Measurements from ENCODE around the gene GRM4. TPM values are rescaled to one million over a fixed set of nuclear protein-coding genes. Genes with fewer than 3 reads are reported as not detected.

GRM4 gene
- total RNA-seq, 2 donors from 2014 or later: not detected

GRCh38 chr6:34030831-34031624, 114.9 kb downstream of the GRM4 start:
- Histone ChIP-seq H3K27me3 (replicated peaks; ENCODE audit: insufficient read depth) (no peaks in the 10 kb centered on the region), H3K36me3 (no peaks in the 10 kb centered on the region), H3K4me1 (ENCODE audit: control insufficient read depth in 1 of 2, low read depth in 2 of 2) (no peaks in the 10 kb centered on the region), H3K4me3 (no peak overlapping the region), H3K27ac (no peak overlapping the region), H3K9me3 (no peaks in the 10 kb centered on the region)
- TF ChIP-seq, protein P1, sequence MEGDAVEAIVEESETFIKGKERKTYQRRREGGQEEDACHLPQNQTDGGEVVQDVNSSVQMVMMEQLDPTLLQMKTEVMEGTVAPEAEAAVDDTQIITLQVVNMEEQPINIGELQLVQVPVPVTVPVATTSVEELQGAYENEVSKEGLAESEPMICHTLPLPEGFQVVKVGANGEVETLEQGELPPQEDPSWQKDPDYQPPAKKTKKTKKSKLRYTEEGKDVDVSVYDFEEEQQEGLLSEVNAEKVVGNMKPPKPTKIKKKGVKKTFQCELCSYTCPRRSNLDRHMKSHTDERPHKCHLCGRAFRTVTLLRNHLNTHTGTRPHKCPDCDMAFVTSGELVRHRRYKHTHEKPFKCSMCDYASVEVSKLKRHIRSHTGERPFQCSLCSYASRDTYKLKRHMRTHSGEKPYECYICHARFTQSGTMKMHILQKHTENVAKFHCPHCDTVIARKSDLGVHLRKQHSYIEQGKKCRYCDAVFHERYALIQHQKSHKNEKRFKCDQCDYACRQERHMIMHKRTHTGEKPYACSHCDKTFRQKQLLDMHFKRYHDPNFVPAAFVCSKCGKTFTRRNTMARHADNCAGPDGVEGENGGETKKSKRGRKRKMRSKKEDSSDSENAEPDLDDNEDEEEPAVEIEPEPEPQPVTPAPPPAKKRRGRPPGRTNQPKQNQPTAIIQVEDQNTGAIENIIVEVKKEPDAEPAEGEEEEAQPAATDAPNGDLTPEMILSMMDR (IDR thresholded peaks at IDR 0.05): no peak
- ATAC-seq (ENCODE audit: insufficient number of reproducible peaks, low FRiP score, low read depth) (no peak), DNase-seq (ENCODE audit: low spot score) (no peak)

DNA sequence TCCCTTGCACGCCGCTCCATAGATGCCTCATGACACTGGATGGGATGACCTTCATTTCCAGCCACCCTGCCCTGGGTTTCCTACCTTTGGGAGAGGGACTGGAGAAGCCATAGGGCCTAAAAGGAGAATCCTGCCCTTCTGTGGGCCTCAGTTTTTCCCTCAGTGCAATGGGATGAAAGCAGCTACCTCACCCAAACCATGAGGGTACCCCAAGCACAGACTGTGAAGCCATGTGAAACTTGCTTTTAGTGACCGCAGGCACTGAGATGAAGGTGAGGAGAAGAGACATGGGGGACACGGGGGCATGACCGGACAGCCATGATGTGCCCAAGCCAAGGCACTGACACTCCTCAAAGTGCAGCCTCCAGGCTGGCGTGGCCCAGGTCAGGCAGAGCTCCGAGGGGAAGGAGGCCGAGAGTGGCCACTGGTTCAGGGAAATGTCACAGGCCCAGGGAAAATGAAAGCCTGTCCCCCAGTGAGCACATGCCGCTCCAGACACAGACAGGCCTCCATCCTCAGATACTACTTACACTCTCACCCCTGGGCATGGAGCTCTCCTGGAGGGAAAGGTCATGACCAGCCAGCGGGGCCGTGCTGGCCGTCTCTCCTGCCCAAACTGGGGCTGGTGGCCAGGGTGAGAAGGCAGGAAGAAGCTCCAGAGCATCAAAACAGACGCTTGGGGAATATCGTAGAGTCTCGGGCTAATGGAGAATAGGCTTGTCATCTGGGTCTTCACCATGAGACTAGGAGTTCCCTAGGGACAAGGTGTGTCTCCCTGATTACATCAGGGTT, 116.2 kb downstream of the GRM4 start:
- no peak overlapping the region for H3K27ac ChIP-seq
- DNase-seq (ENCODE audit: low spot score) (no peak), ATAC-seq (ENCODE audit: insufficient number of reproducible peaks, low FRiP score, low read depth) (no peak)
- H3K4me1 ChIP-seq (ENCODE audit: control insufficient read depth in 1 of 2, low read depth in 2 of 2): no peaks in the 10 kb centered on the region
- H3K27me3 ChIP-seq (replicated peaks; ENCODE audit: insufficient read depth): no peaks in the 10 kb centered on the region
- TF ChIP-seq, protein P1 (IDR thresholded peaks at IDR 0.05): no peak
- H3K9me3 ChIP-seq: no peaks in the 10 kb centered on the region
- H3K4me3 ChIP-seq: no peak overlapping the region
- no peaks in the 10 kb centered on the region for H3K36me3 ChIP-seq

DNA sequence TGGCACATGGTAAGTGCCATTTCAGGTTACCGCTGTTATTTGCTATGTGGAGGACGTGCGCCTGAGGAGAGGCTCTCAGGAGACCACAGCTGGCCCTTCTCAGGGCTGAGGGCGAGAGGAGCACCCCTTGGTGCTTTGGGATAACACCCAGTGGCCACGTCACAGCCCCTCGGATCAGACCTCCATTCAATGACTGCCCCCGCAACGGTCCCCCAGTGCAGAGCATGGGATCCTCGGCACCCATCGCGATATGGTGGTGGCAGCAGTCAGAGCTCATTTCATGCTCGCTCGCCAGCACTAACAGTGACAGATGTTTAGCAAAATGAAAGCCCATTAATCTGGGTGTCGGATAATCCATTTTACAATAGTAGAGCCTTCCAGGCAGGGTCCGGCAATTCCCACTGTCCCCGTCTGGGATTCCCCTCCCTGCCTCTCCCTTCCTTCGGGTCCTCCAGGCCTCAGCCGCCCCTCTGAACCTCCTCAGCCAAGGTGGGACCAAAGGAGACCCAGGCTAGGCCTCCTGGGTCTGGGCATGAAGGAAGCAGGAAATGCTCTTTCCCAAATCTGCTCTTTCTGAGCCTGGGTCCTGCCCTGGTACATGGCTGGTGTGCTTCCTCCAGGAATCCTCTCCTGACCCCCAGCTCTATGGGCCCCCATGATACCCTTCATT, 117.1 kb downstream of the GRM4 start:
- no peak for ATAC-seq (ENCODE audit: insufficient number of reproducible peaks, low FRiP score, low read depth)
- TF ChIP-seq, protein P1 (IDR thresholded peaks at IDR 0.05): no peak
- no peak for DNase-seq (ENCODE audit: low spot score)
- Histone ChIP-seq H3K36me3 (no peaks in the 10 kb centered on the region), H3K4me3 (no peak overlapping the region), H3K27me3 (replicated peaks; ENCODE audit: insufficient read depth) (no peaks in the 10 kb centered on the region), H3K4me1 (ENCODE audit: control insufficient read depth in 1 of 2, low read depth in 2 of 2) (no peaks in the 10 kb centered on the region), H3K27ac (no peak overlapping the region), H3K9me3 (no peaks in the 10 kb centered on the region)

- Histone ChIP-seq H3K36me3 (no peaks in the 10 kb centered on the region), H3K27me3 (replicated peaks; ENCODE audit: insufficient read depth) (no peaks in the 10 kb centered on the region), H3K27ac (no peak overlapping the region), H3K4me1 (ENCODE audit: control insufficient read depth in 1 of 2, low read depth in 2 of 2) (no peaks in the 10 kb centered on the region), H3K9me3 (no peaks in the 10 kb centered on the region), H3K4me3 (no peak overlapping the region)
- ATAC-seq (ENCODE audit: insufficient number of reproducible peaks, low FRiP score, low read depth) (no peak), DNase-seq (ENCODE audit: low spot score) (no peak)
- TF ChIP-seq, protein P1 (IDR thresholded peaks at IDR 0.05): peak; percentile 3
Observed at GRCh38 chr6:34027939-34028441, 117.9 kb downstream of the GRM4 start.

Measured in thoracic aorta (tissue), 2 donors.